NCI-H146 treated with DMSO at 0.1 percent for 48 hours (cell line): ENCODE measurements around the gene PTPN18.
"Not testable (repeated sequence)": the region's sequence is repeated elsewhere in the genome, so short reads cannot be mapped to it uniquely, and the experiment has no call there.

Experiments
- DNase-seq: peaks from one replicate; lab custom pipeline; 2025; ENCODE audit not compliant: unreplicated experiment; lab: John Stamatoyannopoulos, UW

Gene PTPN18

DNA sequence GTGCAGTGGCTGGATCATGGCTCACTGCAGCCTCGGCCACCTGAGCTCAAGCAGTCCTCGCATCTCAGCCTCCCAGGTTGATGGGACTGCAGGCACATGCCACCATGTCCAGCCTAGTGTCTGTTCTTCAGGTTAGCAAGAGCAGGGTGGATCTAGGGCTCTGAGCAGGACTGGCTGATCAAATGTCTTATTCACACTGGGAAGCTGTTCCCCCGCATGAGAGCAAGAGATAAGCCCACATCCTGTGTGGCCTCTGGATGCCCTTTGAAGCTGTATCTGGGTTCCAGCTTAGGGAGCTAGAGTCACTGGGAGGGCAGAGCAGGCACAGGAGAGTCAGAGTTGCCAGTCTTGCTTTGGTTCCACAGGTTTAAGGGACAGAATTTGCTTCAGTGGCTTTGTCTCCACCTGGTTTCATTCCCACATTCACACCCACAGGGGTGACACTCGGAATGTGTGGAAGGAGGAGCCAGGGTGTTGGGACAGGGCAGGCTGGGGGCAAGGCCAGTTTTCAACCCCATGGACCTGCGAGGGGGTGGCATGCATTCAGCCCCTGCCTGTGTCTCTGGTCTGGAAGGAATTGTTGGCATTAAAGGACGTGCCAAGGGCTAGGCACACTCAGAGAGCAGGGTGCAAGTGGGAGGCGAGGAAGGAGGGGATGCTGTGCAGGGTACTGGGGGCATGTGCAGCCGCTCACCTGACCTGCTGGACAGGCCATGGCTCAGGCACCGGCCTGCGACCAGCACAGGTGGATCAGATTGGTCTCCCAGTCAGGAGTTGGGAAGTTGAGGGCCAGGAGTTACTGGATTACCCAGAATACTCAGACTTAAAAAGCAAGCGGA lies 24.5 kb downstream of the PTPN18 start:
- no peak for DNase-seq

DNA sequence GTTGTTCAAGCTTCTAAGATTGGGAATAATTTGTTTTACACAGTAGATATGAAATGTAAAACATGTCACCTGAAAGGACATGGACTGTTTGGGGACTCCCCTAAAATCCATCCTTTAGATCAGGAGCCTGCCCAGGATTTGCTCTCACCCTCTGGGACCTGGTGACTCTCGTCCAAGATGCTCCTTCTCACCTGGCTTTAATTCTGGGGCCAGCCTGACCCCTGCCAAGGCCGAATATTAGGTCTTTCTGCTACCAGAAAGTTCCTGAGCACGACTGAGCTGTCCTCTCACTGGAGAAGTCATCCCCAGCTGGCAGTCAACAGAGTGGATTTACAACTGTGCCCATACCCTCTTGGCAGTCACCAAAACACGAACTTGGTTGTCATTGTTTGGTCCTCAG lies 25.3 kb downstream of the PTPN18 start:
- no peak for DNase-seq

GRCh38 chr2:130381619-130382018 lies 25.8 kb downstream of the PTPN18 start:
- no peak for DNase-seq

GRCh38 chr2:130382313-130382917 lies 26.6 kb downstream of the PTPN18 start:
- no peak for DNase-seq

DNA sequence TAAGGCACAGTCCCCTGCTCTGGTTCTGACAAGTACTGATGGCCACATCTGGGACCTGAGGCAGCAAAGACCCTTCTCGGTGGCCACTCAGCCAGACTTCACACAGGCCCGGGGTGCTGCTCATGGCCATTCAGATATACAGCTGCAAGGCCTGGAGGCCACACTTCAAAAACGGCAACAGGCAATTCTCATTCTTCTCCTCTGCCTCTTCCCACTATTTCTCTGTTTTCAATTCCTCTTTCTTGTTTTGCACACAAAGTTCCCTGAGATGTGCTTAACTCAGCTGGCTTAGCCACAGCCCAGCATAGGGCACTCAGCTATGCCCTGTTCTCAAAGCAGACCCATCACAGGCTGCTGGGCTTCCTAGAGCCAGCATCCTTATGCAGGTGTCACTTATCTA lies 29.9 kb downstream of the PTPN18 start:
- no peak for DNase-seq

DNA sequence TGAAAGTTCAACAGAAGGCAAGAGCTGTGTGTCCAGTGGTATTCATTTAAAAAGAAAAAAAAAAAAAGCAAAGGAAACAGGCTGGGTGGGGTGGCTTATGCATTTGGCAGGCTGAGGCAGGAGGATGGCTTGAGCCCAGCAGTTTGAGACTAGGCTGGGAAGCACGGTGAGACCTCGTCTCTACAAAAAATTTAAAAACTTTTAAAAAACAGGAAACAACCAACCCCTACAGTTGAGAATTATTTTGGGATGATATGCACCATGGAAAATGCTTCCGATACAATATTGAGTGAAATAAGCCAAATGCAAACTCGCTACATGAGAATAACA lies 31.2 kb downstream of the PTPN18 start:
- no peak for DNase-seq

GRCh38 chr2:130387804-130388203 lies 31.9 kb downstream of the PTPN18 start:
- DNase-seq, result no peak

DNA sequence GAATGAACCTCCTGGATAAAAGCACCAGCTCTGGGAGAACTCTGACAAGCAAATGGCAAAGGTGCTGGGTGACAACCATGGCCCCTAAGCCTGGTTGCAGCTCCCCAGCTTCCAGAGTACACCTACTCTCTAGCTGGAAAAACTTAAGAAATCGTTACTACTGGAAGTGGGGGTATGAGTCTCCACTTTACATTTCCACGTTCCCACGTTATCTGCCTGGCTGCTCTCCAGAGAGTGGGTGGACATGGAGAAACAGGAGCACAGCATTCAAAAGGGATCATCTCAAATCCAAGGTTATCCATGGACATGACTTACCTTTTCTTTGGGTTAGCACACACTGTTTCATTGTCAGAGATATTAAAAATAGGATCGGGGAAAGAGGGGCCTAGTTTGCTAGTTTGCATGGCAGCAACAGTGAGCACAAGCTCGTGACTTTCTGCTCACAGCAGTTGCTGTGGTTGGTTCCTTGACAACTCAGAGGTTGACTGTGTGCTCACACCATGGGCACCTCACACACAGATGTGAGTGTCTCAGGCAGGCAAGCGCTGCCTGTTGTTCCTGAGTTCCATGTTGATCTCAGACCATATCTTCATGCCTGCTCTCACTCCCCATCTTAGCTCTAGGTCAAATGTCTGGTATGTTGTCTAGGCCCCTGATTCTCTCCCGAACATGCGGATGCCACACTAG lies 32.5 kb downstream of the PTPN18 start:
- no peak for DNase-seq

DNA sequence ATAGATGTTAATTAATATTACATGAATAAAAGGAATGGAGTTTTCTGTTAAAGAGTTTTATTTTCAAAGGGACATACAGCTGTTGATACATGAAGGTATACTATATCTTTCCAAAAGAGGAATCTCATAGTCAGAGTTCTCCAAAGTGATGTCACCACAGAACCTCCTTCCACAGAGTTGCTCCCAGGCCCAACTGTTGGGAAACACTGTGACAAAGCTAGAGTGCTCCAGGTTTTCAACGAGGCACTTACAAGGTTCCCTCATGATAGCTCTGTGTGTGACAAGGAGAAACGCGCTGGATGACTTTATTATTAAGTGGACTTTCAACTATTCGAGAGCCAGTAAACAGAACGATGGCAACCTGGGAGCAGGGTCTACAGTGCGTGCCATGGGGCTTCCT lies 33.5 kb downstream of the PTPN18 start:
- no peak for DNase-seq

GRCh38 chr2:130389783-130390182 lies 33.9 kb downstream of the PTPN18 start:
- DNase-seq, result no peak

DNA sequence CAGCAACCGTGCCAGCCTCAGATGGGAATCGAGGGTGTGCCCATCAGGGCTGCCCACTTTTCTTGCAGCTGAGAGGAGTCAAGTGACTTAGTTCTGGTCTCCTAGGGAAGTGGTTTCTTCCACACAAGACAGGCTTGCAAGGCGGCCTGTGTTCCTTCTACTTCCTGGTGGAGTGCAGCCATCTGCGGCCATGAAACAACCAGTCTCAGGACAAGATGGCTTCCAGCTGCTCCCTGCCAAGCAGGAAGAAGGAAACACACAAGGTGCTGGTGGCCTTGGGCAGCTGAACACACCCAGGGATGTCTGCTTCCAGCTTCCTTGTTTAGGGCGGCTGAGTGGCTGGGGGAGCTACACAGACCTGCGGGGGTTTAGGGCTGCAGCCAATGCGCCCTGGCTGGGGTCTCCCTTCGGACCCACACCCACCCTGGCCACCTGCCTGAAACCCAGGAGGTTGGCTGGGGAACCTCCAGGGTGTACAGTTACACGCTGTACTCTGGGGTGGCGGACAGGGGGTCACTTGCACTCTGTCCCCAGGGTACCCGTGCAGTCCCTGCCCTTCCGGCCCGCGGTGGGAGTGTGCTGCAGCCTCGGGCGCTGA lies 34.7 kb downstream of the PTPN18 start:
- DNase-seq, result peak; percentile 13

DNA sequence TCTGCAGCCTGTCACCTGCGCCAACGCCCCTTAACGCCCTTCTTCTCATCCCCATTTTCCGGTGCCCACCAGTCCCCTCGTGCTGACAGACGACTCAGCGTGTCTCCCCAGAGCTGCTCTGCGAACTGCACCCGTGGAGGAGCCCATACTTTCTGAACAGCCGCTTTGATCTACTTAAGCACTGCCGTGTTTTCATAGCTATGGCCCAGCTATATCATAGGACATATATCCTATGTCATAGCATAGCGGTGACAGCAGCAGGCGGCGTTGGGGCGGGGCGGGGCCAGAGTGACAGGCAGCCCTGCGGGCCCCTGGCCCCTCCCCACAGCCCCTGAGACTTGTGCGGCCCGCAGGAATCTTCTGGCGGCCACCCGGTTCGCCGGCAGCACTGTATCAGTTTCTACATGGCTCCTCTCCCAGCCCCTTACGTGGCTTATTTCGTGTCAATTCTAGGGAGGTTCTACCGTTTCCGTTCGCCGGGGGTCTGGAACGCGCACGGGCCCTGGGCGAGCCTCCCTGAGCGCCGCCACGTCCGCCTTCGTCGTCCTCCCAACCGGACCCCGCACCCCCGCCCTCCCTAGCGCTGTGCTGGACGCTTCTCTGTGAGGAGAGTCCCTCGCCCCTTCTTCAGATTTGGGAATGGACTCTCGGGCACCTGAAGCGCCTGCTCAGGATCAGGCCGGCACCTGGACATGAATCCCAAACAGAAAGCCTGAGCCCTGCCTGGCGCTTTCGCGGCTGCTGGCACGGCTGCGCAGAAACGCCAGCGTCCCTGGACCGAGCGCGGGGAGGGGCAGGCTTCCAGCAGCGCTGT lies 35.4 kb downstream of the PTPN18 start:
- DNase-seq, result peak; percentile 62

DNA sequence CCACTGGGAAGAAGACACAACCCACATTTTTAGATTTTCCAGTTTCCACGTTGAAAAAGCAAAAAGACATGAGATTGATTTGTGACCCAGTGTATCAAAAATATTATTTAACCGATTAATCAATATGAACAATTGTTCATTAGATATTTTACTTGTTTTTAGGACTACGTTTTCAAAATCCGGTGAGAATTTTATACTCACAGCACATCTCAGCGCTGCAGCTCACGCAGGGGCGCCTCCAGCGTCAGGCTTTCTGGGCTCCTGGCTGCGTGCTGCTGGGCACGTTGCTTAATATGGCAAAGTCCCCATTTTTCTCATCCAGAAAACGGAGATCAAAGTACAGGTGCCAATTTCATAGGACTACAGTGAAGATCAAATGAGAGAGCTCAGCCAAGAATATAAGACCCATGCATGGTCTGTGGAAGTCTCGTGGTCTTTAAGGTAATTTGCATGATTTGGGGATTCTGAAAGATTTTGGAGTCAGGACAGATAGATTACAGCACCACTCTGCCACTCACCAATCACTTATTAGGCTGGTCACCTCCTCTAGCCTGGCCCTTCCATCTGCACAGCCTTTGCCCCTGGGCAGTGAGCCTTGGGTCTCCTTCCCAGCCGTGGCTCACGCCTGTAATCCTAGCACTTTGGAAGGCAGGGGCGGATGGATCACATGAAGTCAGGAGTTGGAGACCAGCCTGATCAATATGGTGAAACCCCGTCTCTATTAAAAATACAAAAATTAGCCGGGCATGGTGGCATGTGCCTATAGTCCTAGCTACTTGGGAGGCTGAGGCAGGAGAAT lies 36.2 kb downstream of the PTPN18 start:
- no peak for DNase-seq

- DNase-seq, result no peak
These were observed 37.6 kb downstream of the PTPN18 start for GRCh38 chr2:130393318-130393910.

DNA sequence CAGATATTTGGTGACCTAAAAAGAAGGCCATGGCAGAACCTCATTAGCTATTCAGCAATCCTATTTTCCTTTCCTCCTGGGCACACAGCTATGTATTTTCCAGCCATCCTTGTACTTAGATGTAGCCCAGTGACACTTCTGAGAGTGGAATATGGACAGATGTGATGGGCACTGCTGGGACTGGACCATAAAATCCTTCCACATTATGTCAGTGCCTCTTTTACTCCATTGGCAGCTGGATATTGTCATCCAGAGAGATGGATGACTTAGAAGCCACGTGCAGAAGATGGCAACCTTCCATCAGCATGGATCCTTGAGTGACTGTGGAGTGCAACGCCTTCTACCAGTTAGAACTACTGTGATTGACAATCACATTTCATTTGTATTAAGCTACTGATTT lies 50.4 kb downstream of the PTPN18 start:
- DNase-seq, result not testable (repeated sequence)

GRCh38 chr2:130416693-130417092 lies 60.8 kb downstream of the PTPN18 start:
- DNase-seq, result not testable (repeated sequence)

- DNase-seq, result not testable (repeated sequence)
These were observed 63.0 kb downstream of the PTPN18 start for GRCh38 chr2:130418845-130419244.
